Activated naive CD4-positive, alpha-beta T cell treated with anti-CD3 and anti-CD28 coated beads, Interleukin-2, amount 50 U/mL, for 72 hours (primary cell): ENCODE measurements around the gene SPSB4. TPM values are rescaled to one million over a fixed set of nuclear protein-coding genes. Genes with fewer than 3 reads are reported as not detected.

Experiments
- ATAC-seq, 2 donors: fragments of 150-1000 bp; cut with Tn5 transposase; 2 replicates each; pipeline ENCODE4 v1.10.0; 2021; ENCODE audit warnings: mild to moderate bottlenecking in 2 of 2, moderate library complexity in 2 of 2
- DNase-seq, 2 donors: peaks; one replicate each; pipeline ENCODE4 v3.0.0; 2021 to 2022; ENCODE audit warnings: low spot score in 2 of 2
- H3K27ac Mint-ChIP-seq, 2 donors: one replicate each; pipeline ENCODE4 v1.8.0; 2022; ENCODE audit warnings: mild to moderate bottlenecking in 2 of 2, mixed read lengths in 2 of 2
- H3K36me3 Mint-ChIP-seq, 2 donors: one replicate each; pipeline ENCODE4 v1.8.0; 2022; ENCODE audit warnings: mixed read lengths in 2 of 2
- H3K9me3 Mint-ChIP-seq, 2 donors: one replicate each; pipeline ENCODE4 v1.8.0; 2022; ENCODE audit warnings: mixed read lengths in 2 of 2
- total RNA-seq, 2 donors: library from RNA; stranded (reverse); gene quantifications; one replicate each; pipeline ENCODE4 v1.2.3, GENCODE V29; 2022

Gene SPSB4
- total RNA-seq, 2 donors from 2014 or later = not detected

GRCh38 chr3:141065841-141066805, 15.0 kb downstream of the SPSB4 start:
- DNase-seq (peak in 1 of 2 donors; percentile 38), ATAC-seq (no peak)
- no peaks in the 10 kb centered on the region for H3K36me3 Mint-ChIP-seq
- H3K27ac Mint-ChIP-seq = no peak overlapping the region
- H3K9me3 Mint-ChIP-seq = no peaks in the 10 kb centered on the region

DNA sequence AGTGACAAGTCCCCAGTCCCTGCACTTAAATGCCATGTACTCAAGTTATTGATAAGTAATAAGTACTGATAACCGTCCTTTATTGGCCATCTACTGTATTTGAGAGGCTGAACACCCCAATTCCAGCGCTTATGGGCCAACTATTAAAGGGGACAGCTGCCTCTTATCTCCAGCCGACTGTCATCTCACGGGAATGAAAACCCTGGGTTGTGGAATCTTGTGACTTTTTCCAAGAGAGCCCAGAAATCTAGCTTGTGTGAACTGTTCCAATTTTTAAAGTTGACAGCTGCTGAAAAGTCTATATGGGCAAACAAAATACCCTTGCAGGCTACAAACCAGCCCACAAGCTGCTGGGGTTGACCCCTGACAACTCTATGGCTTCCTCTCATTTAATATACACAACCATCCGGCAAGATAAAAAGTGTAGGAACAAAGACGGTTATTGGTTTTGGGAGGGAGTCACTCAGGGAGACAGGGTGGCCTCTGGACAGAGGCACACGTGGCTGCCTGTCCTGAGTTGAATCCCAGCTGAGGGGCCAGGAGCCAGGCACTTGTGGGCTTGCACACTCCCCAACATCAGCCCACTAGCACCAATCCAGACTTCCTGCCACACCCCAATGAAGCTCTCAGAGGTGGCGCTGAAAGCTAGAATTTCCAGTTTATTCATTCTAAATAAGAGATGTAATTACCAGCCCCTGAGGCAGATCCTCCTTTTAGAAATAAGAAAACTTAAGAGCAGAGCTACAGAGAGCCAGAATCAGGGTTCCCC, 16.2 kb downstream of the SPSB4 start:
- Mint-ChIP-seq H3K27ac (no peak overlapping the region), H3K9me3 (no peaks in the 10 kb centered on the region), H3K36me3 (no peaks in the 10 kb centered on the region)
- ATAC-seq = no peak
- DNase-seq = peak in 1 of 2 donors; percentile 39

GRCh38 chr3:141070229-141070628, 19.1 kb downstream of the SPSB4 start:
- Mint-ChIP-seq H3K9me3 (no peaks in the 10 kb centered on the region), H3K27ac (no peak overlapping the region), H3K36me3 (no peaks in the 10 kb centered on the region)
- ATAC-seq (no peak), DNase-seq (no peak)

GRCh38 chr3:141070727-141071357, 19.7 kb downstream of the SPSB4 start:
- Mint-ChIP-seq H3K27ac (no peak overlapping the region), H3K36me3 (no peaks in the 10 kb centered on the region), H3K9me3 (no peaks in the 10 kb centered on the region)
- ATAC-seq (no peak), DNase-seq (no peak)

GRCh38 chr3:141071681-141072260, 20.6 kb downstream of the SPSB4 start:
- H3K27ac Mint-ChIP-seq = no peak overlapping the region
- no peaks in the 10 kb centered on the region for H3K36me3 Mint-ChIP-seq
- DNase-seq = no peak
- no peaks in the 10 kb centered on the region for H3K9me3 Mint-ChIP-seq
- ATAC-seq = no peak

DNA sequence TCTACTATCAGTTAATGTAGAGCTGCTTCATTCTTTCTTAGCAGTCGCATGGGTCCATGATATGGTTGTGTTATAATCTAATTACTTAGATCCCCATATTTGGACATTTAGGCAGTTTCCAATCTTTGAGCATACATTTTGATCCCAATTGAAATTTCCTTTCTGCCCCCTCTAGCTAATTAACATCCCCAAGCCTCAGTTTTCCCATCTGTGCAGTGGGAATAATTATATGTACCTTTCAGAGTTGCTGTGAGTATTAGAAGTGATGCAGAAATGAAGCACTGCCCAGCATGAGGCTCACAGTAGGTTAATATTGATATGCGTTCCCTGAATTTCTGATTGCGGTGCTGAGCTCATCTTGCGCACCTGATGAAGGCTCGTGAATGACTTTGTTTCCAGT, 21.8 kb downstream of the SPSB4 start:
- Mint-ChIP-seq H3K27ac (no peak overlapping the region), H3K9me3 (no peaks in the 10 kb centered on the region), H3K36me3 (no peaks in the 10 kb centered on the region)
- ATAC-seq = no peak
- DNase-seq = no peak

DNA sequence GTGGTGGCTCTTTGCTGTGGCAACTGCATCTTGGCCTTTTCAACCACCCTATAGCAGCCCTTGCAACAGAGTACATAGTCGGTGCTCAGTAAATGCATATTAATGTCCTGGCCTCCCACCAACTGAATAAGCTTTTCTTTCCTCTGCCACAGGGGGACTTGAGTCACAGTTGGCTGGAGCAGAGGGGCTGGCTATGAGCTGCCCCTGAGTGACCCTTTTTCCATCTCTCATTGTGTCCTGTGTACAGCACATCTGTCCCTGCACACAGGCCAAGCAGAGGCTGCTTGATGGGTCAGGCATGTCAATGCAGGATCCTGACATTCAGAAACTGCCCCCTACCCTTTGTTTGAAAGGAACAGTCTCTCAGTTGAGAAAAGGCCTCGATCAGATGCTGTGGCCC, 22.4 kb downstream of the SPSB4 start:
- no peaks in the 10 kb centered on the region for H3K36me3 Mint-ChIP-seq
- no peaks in the 10 kb centered on the region for H3K9me3 Mint-ChIP-seq

GRCh38 chr3:141074529-141074928, 23.4 kb downstream of the SPSB4 start:
- Mint-ChIP-seq H3K27ac (peak overlapping the region in 1 of 2 donors; percentile 65), H3K36me3 (no peaks in the 10 kb centered on the region), H3K9me3 (no peaks in the 10 kb centered on the region)
- DNase-seq (no peak), ATAC-seq (no peak)

More for the DNA sequence above, 22.4 kb downstream of the SPSB4 start:
- ATAC-seq (no peak), DNase-seq (no peak)
- H3K27ac Mint-ChIP-seq = no peak overlapping the region

- no peaks in the 10 kb centered on the region for H3K9me3 Mint-ChIP-seq
- H3K27ac Mint-ChIP-seq = no peak overlapping the region
- no peak for ATAC-seq
- H3K36me3 Mint-ChIP-seq = no peaks in the 10 kb centered on the region
- no peak for DNase-seq
Observed at GRCh38 chr3:141076036-141076773, 25.1 kb downstream of the SPSB4 start.

GRCh38 chr3:141076797-141077571, 25.8 kb downstream of the SPSB4 start:
- DNase-seq = peak in 1 of 2 donors; percentile 27
- no peaks in the 10 kb centered on the region for H3K9me3 Mint-ChIP-seq
- H3K27ac Mint-ChIP-seq = no peak overlapping the region
- peak in 1 of 2 donors; percentile 58 for ATAC-seq
- no peaks in the 10 kb centered on the region for H3K36me3 Mint-ChIP-seq

- DNase-seq (no peak), ATAC-seq (no peak)
- Mint-ChIP-seq H3K36me3 (no peaks in the 10 kb centered on the region), H3K27ac (no peak overlapping the region), H3K9me3 (no peaks in the 10 kb centered on the region)
Observed at GRCh38 chr3:141077631-141078030, 26.5 kb downstream of the SPSB4 start.

- no peak for DNase-seq
- Mint-ChIP-seq H3K36me3 (no peaks in the 10 kb centered on the region), H3K9me3 (no peaks in the 10 kb centered on the region), H3K27ac (no peak overlapping the region)
- ATAC-seq = no peak
Observed at GRCh38 chr3:141078200-141078599, 27.1 kb downstream of the SPSB4 start.

DNA sequence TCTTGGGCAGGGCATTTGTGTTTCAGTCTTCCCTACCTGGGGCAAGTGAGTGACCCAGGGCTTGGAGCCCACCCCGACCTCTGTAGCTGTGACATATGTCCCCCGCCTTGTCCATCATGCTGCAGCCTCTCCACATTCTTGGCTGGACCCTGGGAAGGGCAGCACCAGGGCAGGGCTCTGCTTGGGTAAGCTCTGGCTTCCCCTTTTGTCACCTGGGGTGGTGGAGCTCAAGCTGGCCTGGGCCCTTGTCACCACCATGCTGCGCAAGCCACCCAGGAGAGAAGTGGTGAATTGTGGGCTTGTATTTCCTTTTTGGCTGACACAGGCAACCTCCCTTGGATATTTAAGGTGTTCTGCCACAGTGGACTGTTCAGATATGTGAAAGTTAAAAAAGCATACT, 29.3 kb downstream of the SPSB4 start:
- no peaks in the 10 kb centered on the region for H3K36me3 Mint-ChIP-seq
- no peak overlapping the region for H3K27ac Mint-ChIP-seq
- no peak for DNase-seq
- no peak for ATAC-seq
- H3K9me3 Mint-ChIP-seq = no peaks in the 10 kb centered on the region

- ATAC-seq = no peak
- H3K27ac Mint-ChIP-seq = no peak overlapping the region
- DNase-seq = no peak
- H3K9me3 Mint-ChIP-seq = no peaks in the 10 kb centered on the region
- H3K36me3 Mint-ChIP-seq = no peaks in the 10 kb centered on the region
Observed at GRCh38 chr3:141081141-141081795, 30.1 kb downstream of the SPSB4 start.

DNA sequence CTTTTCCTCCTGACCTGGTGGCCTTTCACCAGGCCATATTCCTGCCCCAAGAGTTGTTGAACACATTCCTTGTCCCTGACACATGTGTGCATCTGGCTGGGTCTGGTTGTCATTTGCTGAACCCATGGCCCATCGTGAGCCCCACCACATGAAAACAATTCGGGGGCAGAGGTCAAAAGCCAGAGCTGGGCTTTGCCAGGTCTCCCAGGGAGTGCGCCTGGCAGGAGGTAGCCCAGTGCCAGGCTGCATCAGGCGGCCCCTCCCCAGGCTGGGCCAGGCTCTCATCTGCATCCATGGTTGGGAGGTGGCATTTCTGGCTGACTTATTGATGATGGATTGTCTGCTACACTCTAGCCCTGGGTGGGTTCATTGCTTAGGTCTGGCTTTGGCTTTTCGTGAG, 30.9 kb downstream of the SPSB4 start:
- Mint-ChIP-seq H3K36me3 (no peaks in the 10 kb centered on the region), H3K27ac (no peak overlapping the region), H3K9me3 (no peaks in the 10 kb centered on the region)
- ATAC-seq (no peak), DNase-seq (no peak)
